HG03159 (cell line): Measurements from ENCODE around the gene VAV1.
"Not testable (repeated sequence)": the region's sequence is repeated elsewhere in the genome, so short reads cannot be mapped to it uniquely, and the experiment has no call there.

Experiments
- ATAC-seq: cut with Tn5 transposase; IDR thresholded peaks from one replicate; pipeline ENCODE4 v1.9.1; 2021; ENCODE audit warnings: mild to moderate bottlenecking, moderate library complexity; ENCODE audit not compliant: unreplicated experiment

The VAV1 gene

DNA sequence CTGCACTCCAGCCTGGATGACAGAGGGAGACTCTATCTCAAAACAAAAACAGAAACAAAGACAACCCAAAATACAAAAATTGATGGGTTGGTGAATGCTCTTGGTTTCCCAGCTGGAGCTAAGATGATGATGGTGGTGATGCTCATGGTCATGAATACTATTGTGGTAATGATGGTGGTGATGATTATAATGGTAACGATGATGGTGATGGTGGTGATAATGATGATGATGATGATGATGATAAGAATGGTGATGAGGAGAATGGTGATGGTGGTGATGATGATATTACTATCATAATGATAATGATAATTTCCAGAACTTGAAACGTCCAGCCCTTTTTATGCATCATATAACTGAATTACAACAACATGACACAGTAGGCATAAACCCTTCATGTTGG is 40.1 kb downstream of the VAV1 start:
- no peak for ATAC-seq

DNA sequence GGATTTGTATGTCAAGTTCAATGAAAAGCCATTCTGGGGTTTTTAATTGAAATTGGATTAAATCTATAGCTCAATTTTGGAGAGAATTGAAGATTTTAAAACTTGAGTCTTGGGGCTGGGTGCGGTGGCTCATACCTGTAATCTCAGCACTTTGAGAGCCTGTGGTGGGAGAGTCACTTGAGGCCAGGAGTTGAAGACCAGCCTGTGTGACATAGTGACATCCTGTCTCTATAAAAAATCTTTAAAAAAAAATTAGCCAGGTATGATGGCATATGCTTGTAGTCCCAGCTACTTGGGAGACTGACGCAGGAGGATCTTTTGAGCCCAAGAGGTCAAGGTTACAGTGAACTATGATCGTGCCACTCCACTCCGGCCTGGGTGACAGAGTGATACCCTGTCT is 41.2 kb downstream of the VAV1 start:
- ATAC-seq = no peak

DNA sequence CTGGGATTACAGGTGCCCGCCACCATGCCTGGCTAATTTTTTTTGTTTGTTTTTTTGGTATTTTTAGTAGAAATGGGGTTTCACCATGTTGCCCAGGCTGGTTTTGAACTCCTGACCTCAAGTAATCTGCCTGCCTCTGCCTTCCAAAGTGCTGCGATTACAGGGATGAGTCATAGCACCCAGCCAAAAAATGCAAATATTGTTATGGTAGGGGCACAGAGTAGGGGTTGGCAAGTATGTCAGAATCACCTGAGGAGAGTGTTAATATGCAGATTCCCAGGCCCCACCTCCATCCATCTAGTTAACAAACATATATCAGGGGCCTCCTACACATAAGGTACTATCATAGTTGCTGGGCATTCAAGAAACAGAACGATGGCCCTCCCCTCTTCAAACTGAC is 44.7 kb downstream of the VAV1 start:
- no peak for ATAC-seq

DNA sequence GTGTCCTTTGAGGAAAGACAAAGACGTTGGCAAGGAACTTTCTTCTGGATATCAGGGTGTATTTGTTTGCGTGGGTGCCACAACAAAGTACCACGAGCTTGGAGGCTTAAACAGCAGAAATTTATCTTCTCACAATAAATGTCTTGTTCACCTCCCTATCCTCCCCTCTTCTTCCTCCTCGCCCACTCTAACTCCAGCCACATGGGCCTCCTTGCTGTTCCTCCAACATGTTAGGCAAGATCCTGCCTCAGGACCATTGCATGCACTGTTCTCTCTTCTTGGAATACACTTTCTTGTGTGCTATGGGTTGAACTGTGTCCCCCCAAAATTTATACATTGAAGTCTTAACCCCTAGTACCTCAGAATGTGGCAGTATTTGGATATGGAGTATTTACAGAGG is 45.7 kb downstream of the VAV1 start:
- no peak for ATAC-seq

DNA sequence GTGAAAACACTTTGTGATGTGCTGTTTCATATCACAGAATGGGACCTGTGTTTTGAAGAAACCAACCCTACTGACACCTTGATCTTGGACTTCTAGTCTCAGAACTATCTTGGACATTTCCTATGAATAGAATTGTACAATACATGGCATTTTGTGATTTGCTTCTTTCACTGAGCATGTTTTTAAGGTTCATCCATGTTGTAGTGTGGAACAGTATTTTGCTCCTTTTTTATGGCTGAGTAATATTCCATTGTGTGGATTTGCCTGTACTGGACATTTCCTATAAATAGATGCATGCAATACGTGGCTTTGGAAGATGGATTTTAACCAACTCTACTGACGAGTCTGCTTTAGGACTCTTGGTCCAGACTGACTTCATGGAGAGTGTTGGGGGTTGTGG is 46.8 kb downstream of the VAV1 start:
- ATAC-seq = no peak

DNA sequence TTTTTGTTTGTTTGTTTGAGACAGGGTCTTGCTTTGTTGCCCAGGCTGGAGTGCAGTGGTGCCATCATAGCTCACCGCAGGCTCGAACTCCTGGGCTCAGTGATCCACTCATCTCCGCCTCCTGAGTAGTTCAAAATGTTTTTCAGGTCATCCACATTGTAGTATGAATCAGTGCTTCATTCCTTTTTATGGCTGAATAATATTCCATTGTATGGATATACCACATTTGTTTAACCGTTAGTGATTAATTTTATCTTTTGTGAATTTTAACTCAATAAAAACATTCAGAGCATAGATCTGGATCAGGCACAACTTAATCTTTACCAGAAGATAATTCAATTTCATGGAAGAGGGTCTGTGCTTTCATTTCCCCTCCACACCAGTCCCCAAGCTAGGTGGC is 47.7 kb downstream of the VAV1 start:
- no peak for ATAC-seq

DNA sequence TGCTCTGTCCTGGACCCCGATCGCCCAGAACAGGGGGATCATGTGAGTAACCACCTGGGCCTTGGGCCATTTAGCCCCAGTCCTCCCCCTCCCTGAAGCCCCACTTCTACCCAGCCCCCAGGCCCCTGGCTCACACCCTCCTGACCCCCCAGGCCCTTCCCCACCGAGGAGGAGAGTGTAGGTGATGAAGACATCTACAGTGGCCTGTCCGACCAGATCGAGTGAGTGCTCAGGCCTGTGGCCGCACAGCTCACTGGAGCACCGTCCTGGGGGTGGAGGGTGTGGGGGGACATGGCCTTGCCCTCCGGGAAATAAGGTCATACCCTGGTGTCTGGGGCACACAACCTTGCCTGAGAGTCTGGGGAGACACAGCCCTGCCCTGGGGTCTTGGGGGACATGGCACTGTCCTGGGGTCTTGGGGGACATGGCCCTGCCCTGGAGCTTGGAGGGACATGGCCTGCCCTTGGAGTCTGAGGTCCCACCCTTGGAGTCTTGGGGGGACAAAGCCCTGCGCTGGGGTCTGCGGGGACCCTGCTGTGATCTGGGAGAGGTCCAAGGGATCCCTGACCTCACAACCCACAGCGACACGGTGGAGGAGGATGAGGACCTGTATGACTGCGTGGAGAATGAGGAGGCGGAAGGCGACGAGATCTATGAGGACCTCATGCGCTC is 49.3 kb downstream of the VAV1 start:
- no peak for ATAC-seq

DNA sequence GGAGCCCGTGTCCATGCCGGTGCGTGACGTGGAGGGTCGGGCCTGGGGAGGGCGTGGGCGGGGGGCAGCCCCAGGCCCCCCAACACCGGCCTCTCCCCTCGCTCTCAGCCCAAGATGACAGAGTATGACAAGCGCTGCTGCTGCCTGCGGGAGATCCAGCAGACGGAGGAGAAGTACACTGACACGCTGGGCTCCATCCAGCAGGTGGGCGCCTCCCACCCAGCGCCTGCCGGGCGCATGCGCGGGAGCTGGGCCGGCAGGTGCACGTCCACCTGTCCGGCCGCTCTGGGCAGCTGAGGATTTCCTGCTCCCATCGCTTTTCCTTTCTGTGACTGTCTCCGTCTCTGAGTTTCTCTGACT is 49.8 kb downstream of the VAV1 start:
- ATAC-seq = no peak

DNA sequence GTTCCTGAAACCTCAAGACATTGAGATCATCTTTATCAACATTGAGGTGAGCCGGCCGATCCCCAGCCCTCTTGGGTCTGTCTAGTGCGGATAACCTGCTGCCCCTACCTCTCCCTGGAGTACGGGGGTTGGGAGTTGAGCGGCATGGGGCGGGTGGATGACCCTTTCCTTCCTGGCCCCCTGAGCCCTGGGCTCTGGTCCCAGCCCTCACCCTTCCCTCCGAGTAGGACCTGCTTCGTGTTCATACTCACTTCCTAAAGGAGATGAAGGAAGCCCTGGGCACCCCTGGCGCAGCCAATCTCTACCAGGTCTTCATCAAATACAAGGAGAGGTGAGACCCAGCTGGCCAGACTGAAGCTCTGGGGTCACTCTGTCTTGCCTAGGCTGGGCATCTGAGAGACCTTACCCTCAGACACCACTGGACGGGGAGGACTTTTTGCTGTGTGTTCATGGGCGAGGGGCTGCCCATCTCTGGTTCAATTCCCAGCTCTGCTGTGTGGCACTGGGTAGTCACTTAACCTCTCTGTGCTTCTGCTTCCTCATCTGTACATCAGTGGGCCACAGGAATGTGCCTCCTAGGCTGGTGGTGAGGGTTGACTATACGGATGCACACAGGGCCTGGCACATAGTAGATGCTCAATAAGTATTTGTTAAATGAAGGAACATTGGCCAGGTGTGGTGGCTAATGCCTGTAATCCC is 52.7 kb downstream of the VAV1 start:
- ATAC-seq = no peak

DNA sequence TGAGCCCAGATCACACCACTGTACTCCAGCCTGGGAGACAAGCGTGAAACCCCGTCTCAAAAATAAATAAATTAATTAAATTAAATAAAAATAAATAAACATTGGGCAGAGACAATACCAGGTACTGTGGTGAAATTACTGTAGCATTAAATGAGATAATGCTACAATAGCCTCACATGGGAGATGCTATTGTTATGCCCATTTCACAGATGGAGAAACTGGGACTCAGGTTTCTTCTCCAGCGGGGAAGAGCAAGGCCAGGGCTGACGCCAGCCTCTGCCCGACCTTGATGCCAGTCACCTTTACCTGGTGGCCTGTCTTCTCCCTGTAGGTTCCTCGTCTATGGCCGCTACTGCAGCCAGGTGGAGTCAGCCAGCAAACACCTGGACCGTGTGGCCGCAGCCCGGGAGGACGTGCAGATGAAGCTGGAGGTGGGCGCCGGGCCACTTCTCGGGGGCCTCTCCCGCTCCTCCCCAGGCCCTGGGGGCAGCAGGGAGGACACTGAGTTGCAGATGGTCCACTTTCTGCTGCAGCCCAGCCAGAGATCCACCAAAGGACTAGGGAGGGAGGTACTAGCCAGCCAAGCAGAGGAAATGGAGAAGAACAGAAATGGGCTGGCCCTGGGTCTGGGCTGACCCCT is 53.9 kb downstream of the VAV1 start:
- no peak for ATAC-seq

DNA sequence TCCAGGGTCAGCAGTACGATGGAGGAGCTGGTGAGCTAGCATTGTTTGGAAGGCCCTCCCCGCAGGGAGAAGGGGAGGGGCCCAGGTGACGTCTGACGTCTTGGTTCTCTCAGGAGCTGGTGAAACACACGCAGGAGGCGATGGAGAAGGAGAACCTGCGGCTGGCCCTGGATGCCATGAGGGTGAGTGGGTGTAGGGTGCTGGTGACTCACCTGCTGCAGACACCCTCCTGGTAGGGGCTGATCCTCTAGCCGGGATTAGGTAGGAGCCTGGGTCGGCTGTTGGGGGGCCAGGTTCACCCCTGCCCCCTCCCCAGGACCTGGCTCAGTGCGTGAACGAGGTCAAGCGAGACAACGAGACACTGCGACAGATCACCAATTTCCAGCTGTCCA is 55.8 kb downstream of the VAV1 start:
- no peak for ATAC-seq

DNA sequence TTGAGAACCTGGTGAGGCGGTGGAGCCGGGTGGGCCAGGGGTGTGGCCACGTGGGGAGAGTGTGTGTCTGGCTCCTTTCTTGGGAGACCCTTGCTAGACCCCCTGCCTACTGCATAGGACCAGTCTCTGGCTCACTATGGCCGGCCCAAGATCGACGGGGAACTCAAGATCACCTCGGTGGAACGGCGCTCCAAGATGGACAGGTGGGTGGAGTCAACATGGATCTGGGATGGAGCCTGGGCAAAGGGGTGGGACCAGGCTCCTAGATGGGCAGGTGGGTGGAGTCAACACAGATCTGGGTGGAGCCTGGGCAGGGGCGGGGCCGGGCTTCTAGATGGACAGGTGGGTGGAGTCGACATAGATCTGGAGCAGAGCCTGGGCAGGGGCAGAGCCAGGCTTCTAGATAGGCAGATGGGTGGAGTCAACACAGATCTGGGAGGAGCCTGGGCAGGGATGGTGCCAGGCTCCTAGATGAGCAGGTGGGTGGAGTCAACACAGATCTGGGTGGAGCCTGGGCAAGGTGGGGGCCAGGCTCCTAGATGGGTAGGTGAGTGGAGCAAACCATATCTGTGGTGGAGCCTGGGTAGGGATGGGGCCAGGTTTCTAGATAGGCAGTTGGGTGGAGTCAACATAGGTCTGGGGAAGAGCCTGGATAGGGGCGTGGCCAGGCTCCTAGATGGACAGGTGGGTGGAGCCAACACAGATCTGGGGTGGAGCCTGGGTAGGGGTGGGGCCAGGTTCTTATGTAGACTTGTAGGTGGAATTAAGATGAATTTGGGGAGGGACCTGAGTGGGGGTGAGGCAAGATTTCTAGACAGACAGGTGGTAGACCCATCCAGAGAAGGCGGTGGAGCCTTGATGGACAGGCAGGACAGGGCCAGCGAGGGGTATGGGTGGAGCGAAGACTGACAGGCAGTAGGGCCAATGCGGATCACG is 56.5 kb downstream of the VAV1 start:
- ATAC-seq = no peak

DNA sequence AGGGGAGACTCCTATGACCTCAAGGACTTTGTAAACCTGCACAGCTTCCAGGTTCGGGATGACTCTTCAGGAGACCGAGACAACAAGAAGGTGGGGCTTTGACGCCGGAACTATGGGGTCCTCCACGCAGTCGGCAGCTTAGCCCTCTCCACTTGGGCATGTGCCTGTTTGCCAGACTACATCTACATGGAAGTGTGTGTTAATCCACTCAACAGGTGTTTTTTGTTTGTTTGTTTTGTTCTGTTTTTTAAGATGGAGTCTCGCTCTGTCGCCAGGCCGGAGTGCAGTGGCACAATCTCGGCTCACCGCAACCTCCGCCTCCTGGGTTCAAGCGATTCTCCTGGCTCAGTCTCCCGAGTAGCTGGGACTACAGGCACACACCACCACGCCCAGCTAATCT is 57.3 kb downstream of the VAV1 start:
- not testable (repeated sequence) for ATAC-seq

DNA sequence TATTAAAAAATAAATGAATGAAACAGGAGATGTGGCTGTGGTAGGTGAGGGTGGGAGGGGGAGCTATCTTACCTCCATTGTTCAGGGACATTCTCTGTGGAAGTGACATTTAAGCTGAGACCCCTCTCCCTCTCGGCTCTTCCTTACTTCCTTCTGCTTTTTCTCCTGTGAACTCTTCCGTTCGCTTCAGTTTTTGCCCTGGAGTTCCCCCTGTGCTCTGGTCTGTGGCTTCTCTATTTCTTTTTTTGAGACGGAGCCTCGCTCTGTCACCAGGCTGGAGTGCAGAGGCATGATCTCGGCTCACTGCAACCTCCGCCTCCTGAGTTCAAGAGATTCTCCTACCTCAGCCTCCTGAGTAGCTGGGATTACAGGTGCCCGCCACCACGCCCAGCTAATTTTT is 58.6 kb downstream of the VAV1 start:
- ATAC-seq = not testable (repeated sequence)

DNA sequence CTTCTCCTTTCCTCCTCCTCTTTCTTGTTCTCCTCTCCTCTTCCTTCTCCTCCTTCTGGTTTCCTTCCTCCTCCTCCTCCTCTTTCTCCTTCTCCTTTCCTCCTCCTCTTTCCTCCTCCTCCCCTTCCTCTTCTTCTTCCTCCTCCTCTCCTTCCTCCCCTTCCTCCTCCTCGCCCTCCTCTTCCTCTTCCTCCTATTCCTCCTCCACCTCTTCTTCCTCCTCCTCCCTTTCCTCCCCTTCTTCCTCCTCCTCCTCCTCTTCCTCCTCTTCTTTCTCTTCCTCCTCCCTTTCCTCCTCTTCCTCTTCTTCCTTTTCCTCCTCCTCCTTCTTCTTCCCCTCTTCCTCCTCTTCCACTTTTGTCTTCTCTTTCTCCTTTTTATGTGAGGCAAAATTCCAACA is 59.9 kb downstream of the VAV1 start:
- no peak for ATAC-seq

DNA sequence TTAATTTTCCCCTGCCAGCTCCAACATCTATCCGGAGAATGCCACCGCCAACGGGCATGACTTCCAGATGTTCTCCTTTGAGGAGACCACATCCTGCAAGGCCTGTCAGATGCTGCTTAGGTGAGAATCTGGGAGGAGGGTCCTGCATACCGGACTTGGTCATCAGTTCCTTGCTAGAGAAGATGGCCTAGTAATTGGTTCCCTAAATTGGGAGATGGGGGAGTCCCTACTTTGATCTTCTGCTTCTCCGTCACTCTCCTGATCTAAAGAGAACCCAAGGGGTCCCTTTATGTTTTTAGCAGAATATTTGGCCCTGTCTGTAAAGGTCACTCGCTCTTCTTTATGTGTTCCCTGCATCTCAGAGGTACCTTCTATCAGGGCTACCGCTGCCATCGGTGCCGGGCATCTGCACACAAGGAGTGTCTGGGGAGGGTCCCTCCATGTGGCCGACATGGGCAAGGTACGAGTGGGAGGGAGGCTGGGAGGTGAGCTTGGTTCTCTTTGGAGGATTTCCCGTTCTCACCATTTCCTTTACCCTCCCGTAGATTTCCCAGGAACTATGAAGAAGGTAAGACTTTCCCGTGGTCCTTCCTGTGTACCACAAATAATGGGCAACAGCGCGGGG is 60.8 kb downstream of the VAV1 start:
- ATAC-seq = no peak

DNA sequence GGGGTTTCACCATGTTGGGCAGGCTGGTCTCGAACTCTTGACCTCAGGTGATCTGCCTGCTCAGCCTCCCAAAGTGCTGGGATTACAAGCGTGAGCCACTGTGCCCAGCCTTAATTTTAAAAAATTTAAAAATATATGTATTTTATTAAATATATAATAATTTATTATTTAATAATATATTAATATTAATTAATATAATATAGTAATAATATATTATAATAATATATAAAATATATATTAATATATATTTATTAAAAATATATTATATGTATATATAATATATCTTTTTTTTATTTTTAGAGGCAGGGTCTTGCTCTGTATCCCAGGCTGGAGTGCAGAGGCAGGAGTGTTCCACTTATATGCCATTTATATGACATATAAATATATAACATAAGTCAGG is 61.9 kb downstream of the VAV1 start:
- no peak for ATAC-seq

DNA sequence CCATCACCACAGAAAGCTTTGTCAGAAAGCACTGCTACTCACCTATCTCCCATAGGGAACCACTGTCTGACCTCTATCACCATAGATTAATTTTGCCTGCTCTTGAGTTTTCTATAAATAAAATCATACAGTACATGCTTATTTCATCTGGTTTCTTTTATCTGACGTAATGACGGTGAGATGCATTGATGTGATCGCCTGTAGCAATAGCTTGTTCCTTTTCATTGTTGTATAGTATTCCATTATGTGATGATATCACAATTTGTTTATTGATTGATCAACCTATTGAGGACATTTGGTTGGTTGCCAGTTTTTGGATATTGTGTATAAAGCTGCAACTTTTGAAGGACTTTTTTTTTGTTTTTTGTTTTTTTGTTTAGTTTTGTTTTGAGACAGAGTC is 63.0 kb downstream of the VAV1 start:
- no peak for ATAC-seq

DNA sequence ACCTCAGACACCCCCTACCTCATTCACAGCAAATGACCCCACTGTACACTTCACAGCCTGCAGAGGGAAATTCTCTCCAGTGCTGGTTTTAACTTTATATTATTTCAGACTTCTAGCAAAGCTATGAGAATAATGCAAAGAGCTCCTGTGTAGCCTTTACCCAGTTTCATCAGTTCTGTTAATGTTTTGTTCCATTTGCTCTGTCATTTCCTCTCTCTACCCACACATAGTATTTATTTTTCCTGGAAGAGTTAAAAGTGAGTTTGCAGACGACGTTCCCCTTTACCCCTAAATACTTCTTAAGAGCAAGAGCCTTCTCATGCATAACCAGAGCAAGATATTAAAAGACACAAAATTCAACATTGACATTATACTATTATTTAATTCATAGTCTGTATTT is 65.0 kb downstream of the VAV1 start:
- no peak for ATAC-seq

DNA sequence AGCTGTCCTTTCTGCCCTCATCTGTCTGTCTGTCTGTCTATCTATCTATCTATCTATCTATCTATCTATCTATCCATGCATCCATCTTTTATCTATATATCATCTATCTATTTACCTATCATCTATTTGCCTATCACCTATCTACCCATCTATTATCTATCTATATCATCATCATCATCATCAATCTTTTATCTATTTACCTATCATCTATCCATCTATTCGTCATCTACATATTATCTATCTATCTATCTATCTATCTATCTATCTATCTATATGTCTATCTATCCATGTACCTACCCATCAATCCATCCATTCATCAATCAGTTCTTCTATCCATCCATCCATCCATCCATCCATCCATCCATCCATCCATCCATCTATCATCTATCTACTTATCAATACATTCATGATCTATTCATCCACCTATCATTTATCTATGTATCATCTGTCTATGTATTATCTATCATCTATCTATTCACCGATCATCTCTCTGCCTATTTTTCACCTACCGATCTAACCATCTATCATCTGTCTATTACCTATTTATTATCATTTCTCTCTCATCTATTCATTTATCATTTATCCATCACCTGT is 65.7 kb downstream of the VAV1 start:
- ATAC-seq = no peak
